ENCODE measurements around the gene MAP3K10.
A peak's percentile ranks its signal among the peaks of the same experiment; 100 is the strongest.
"Not testable (repeated sequence)": the region's sequence is repeated elsewhere in the genome, so short reads cannot be mapped to it uniquely, and the experiment has no call there.

Gene MAP3K10

DNA sequence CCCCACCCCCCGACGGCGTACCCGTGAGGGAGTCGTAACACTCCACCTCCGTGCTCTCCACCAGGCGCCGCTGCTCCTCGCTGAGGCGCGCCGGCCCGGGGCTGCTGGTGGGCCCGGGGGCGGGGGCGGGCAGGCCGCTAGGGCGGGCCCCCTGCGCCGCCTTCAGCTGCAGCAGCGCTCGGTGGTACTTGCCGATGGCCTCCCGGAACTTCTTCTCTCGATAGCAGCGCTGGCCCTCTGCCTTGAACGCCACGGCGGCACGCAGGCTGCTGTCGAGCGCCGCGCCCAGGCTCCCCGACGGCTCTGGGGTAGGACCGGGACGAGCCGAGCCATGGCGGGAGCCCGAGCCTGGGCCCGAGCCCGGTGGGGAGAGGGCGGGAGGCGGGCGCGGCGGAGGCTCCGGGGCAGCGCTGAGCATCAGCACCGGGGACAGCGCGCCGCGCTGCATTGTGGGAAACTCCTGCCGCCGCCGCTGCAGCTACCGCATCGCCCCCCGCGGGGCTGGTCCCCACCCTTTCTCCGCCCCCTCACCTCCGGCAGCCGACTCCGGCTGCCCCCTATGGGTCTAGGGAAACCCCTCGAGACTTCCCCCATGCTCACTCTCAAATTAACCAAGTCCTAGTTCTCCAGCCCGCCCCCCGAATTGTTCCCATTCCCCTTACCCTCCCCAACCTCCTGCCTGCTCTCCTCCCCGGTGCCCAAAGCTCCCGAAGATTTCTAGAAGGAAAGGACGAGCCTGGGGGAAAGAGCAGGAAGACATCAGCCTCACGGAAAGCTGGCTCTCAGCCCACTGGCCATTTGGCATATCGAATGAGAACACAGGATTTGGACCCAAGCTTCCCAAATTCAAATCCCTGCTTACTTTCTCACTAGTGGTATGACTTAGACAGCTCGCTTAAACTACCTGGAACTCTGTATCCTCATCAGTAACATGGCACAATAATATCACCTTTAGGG lies 27.0 kb downstream of the MAP3K10 start, which contains the start of gene TTC9B:
TSS of gene TTC9B (minus strand) at position 451 of the 957 bp plus-strand sequence. CDS start at position 448, 3 bp downstream.
- peak; percentile 42 for DNase-seq

DNA sequence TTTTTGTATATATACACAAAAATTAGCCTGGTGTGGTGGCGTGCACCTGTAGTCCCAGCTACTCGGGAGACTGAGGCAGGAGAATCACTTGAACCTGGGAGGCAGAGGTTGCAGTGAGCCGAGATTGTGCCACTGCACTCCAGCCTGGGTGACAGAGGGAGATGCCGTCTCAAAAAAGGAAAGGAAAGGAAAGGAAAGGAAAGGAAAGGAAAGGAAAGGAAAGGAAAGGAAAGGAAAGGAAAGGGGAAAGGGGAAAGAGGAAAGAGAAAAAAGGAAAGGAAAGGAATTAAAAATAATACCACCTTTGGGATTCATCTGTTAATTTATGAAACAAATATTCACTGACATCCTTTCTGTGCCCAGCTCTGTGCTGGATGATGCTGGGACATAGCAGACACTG lies 27.8 kb downstream of the MAP3K10 start:
- DNase-seq, result not testable (repeated sequence)

DNA sequence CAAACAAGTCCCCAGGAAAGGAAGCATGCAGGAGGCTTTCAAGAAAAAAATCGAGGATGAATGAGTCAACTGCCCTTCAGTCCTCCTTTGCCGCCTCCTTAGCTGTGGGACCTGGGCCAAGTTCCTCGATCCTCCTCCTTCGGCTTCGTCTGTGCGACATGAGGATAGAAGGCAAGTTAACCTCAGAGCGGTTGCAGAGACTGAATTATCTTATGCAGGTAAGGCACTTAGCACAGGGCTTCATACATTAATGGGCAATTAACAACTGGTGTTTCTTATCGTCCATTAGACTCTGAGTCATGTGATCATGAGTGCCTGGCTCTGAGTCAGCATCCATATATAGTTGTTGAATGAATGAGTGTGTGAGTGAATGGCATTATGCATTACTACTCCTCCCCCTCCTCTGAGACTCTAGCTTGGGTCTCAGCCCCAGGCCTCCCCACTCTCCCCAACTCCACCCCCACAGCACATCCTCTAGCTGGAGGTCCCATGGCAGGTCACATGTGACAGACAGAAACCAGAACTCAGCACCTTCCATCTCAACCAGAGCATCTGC lies 28.6 kb downstream of the MAP3K10 start:
- DNase-seq, result no peak

DNA sequence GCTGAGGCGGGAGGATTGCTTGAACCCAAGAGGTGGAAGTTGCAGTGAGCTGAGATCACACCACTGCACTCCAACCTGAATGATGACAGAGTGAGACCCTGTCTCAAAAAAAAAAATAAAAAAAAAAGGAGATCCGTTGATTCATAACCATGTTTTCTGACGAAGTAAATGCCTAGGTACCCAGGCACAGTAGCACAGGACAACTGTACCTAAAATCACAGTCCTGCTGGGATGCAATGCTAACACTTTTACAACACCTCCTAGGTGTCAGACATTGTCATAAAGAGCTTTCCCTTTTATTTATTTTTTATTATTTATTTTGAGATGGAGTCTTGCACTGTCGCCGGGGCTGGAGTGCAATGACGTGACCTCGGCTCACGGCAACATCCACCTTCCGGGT lies 29.4 kb downstream of the MAP3K10 start:
- no peak for DNase-seq

DNA sequence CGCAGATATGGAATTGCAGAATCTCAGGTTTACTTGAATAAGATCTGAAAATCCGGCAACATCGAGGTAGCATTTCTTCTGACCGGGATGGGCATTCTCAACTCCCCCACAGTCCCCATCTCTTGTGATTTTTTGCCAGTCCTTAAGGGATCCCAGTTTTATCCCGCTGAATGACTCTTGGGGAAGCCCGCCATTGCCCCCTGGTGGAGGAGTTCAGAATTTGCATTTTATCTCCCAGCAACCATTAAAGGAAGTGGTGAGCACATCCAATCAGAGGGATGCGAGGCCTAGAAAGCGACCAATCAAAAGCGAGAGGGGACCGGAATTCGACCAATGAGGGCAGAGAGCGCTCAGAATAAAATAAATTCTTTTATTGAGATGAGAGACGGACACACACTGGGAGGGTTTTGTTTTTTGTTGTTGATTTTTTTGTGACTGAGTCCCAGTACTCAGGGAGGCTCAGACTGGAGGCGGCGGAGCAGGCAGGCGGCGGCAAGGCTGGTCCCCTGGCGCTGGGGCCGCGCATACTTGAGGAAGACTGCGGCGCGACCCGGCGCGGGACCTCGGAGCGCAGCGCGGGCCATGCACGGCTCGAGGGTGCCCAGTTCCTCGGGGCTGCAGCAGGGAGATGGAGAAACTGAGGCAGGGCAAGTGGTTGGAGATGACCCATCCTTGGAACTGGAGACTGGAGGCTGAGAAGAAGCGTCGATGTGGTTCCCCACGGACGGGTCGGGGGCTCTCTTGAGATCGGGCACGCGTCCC lies 30.8 kb downstream of the MAP3K10 start:
- peak; percentile 87 for DNase-seq

DNA sequence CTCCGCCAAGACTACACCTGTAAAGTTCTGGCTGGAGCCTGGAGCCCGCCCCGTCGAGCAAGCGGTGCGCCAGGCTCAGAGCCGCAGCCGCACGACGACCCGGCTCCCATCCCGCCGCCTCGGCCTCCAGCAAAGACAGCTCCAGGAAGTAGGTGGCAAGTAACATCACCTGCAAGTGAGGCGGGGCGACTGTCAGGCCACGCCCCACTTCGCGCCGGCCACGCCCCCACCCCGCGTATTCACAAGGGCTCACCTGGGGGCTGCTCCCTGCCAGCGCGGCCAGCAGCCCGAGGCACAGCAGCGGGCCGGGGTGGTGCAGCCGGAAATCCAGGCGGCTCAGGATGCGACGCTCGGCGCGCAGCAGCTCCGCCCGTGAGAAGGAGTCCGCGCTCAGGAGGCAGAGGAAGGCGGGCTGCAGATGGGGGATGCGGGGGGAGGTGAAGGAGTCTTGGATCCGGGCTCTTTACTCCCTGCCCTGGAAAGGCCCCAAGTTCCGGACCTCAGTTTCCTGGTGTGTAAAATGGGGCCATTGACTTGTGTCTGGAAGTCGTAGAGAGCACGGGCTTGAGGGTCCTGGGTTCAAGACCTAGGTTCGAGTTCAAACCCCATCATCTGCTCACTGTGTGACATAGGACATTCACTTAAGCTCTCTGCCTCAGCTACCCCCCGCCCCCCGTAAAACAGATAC lies 32.1 kb downstream of the MAP3K10 start:
- peak; percentile 60 for DNase-seq

DNA sequence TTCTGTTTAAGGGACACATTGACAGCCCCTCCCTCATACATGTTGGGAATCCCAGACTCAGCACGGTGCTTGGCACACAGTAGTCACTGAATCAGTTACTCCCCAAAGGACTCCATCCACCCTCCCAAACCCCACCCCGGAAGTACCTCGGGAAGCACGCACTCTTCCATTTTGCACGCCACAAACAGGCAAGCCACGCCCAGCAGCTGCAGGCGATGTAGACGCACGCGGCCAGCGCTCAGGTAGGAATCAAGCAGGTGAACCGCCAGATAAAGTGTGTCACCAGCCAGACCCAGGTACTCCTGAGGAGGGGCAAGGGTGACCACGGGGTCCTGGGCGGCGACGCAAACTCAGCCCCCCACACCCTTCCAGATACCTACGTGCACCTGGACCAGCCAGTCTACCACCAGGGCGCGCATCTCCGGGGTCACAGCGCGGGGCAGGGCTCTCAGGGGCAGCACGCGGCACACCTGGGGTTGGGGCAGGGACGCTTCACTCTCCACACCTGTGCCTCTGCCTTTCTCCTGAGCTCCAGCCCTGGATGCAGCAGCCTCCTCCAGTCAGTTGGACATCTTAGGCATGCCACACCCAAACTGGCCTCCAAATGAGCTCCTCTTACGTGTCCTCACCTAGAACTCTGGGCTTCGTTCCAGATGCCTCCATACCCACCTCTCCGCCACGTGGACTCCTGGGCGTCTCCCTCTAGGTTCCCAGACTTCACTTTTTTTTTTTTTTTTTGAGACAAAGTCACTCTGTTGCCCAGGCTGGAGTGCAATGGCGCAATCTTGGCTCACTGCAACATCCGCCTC lies 33.3 kb downstream of the MAP3K10 start:
- no peak for DNase-seq

DNA sequence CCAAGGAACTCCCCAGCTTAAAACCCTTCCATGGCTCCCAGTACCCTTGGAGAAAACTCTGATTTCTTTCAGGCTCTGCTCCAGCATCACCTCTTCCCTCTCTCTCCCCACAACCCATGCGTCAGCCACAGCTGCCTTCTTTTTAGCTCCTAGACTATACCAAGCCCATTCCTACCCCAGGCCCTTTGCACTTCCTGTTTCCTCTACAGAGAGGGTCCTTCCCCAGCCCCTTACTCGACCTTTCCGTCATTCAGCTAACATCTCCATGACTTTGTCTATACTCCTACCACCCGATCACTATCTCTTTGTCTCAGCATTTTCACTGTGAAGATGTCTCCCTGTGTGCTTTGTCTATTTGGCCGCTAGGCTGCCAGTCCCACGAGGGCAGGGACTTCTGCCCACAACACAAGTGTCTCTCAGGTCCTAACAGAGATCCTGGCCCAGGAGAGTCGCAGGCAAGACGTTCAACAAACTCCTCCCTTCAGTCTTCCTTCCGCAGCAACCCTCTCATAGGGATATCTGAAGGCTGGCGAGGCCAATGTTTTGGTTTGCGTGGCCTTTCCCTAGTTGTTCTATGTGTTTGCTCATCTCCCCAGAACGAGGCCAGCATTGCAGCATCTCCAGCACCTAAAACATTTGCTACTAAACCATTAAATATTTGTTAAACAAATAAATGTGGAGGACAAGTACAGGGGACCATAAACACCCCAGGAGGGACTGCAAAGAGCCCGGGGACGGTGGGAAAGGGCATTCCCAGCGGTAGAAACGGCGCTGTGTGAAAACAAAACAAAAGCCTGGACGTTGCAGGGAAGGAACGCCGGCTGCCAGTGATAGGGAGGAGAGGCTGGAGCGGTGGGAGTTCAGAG lies 34.4 kb downstream of the MAP3K10 start:
- no peak for DNase-seq

DNA sequence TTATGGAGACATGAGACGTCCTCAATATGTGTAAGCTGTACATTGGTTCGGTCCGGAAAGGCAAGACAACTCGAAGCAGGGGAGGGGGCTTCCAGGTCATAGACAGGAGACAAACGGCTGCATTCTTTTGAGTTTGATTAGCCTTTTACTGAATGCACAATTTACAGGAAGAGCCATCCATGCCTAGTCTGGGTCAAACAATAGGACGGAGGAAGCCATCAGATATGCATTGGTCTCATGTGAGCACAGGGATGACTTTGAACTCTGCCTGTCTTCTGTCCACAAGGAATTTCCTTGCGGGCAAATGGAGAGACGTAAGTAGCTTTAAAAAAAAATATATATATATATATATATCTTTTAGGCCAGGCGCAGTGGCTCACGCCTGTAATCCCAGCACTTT lies 37.1 kb downstream of the MAP3K10 start:
- no peak for DNase-seq

DNA sequence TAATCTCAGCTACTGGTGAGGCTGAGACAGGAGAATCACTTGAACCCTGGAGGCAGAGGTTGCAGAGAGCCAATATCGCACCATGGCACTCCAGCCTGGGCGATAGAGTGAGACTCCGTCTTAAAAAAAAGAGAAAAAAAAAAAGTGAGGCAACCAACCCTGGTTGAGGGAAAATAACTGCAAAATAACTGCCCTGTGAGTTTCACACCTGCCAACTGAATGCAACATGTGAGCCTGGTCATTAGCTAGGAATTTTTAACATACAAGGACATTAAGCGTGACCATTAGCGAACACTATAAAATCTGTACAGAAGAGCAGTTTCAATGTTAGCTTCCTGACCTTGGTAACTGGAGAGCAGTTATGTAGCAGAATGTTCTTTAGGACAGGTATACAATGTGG lies 37.6 kb downstream of the MAP3K10 start:
- DNase-seq, result no peak

DNA sequence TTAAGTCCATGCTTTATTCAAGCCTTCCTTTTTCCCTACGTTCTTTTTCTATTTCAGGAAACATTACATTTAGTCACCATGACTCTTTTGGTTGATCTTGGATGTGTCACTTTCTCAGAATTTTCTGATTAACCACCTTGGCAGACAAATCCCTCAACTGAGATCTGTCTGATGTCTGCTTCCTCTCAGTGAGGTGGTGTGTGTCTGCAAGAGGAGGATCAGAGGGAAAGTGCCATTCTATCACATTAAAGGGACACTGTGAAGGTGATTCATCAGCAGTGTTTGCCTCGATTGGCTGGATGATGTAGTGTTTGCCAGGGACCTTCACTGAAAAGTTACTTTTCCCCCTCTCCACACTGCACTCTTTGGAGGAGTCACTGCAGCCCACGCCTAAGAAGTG lies 38.3 kb downstream of the MAP3K10 start:
- no peak for DNase-seq

DNA sequence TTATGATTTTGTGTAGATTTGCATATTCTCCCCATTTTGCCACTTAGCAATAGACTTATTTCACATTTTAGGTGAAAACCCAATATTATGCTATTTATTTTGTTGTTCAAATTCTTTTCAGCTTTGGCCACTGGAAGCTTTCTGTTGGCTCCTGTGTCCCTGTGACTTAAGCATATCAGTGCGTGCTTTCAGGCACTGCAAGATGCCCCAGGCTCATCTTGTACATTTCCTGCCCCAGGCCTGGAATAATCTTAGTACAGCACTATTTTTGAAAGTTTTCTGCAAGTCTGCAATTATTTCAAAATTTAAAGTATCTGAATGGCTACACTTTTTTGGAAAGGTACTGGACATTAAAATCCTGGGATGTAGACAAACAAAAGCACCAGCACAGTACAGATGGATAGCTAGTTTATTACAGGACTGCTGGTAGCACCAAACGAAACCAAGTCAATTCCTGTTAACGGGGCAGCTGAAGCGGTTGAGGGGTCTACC lies 38.7 kb downstream of the MAP3K10 start:
- no peak for DNase-seq

DNA sequence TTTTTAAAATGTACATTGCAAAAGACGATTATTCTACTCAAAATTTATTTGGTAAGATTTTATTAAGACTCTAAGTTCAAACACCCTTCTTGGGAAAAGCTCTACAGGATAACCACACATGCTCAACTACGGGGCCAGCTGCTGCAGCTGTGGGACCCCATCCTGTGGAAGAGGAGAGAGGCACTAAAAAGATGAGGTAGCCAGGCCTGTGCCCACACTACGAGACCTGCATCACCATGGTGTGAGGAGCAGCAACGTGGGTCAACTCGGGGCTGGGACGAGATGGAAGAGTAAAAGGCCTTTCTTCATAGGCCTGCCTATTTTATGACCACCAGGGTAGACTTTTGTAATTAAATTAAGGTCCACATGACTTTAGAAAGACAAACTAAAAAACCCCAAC lies 39.8 kb downstream of the MAP3K10 start:
- no peak for DNase-seq

DNA sequence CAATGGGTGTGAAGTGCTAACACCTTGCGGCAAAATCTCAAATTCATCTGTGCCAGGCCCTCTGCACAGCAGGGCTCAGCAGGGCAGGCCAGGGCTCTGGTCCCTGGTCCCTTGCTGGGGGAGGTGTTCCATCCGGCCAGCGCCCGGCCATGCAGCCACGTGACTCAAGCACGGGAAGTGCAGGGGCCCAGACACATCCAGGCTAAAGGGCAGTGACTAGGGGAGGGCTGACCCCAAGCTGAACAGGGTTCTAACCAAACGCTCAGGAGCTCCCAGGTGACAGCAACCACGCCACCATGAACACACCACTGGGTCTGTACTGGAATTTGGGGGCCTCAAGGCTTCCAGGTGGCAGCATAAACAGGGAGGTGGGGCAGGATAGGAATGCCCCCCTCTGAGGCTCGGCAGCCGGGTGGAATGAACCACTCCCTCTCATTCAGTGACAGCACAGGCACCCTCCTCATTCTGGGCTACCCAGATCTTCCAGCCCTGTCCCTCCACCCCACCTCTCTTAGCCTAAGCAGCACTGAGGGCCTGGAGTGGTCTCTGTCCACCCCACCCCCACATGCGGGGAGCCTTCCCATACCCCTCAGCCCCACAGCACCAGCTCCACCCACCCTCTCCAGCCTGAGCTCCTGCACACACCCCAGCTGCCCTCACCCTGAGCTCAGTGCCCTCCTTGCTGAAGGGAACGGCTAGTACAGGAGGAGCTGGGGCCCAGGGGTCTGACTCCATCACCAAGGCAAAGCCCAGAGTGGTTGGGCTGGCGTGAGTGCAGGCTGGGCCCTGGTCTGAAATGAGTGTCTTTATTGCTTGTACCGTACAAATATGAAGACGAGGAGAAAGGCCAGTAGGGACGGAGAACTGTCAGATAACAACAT lies 40.6 kb downstream of the MAP3K10 start:
- no peak for DNase-seq

DNA sequence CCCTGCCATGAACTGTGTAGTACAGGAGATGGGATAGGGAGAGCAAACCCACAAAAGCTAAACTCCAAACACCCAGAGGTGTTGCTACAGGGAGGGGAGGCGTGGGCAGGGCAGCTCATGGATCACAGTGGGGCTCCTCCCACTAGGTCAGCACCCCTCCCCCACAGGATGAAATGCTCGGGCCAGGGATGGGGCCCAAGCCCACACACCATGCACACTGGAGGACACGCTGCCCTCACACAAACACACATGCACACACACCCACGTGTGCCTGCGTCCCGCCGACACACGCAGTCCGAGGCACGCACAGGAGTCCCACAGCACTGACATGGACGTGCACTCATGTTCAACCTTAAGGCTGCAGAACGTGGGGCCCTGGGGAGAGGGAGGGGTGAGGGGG lies 41.3 kb downstream of the MAP3K10 start:
- DNase-seq, result no peak

DNA sequence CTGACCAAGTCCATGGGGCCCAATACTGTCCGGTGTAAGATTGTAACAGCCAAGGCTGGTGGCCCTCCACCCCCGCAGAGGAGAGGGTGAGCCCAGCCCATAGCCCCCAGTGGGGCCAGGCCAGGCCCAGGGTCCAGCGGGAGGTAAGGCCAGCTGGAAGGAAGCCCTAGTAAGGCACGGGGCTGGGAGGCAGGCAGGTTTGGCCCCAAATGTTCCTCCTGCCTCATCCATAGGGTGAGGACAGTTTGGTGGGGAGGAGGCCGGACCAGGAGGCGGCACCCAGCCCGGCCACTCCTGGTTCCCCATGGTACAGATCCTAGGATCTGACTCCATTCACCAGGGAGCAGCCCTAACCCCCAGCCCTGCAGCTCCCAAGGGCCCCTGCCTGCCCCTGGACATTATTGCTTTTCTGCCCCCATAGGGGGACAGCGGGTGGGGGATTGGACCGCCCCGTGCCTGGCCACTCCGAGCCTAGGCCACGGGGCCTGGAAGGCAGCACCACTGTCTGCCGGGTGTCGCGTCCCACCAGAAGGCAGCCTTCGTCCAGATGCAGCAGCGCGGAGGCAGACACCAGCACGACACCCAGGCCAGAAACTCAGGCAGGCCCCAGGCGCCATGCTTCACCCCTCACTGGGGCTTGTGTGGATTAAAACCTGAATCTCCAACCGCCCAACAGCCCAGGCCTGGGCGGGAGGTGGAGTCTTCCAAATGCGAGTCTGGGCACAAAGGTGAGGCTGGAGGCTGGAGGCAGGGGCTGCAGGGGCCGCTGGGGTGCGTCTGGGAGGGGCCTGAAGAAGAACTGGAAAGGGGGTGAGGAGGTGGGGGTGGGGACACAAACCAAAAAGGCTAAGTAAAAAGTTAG lies 42.0 kb downstream of the MAP3K10 start:
- DNase-seq, result no peak

DNA sequence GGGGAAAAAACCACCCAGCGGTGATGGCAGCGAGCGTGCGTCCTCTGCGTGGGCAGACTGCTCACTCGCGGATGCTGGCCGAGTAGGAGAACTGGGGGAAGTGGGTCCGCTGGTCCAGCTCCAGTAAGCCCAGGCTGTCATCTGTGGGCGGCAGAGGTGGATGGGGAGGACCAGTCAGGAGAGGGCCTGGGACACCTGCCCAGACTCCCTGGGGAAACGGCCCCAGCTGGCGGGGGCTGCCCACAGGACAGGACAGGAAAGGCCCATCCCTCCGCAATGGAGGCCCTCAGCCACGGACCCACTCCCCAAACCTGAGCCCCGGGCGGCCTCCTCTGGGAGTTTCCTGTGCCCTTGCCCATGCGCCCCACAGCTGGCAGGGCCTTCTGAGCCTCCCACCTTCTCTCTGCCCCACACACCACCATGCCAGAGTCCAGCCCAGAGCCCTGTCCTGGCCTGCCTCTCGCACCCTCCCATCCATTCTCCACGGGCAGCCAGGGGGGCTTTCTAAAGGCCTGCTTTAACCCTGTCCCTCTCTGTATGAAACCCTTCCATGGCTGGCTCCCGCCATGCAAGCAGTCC lies 42.7 kb downstream of the MAP3K10 start:
- no peak for DNase-seq
